ENCODE measurements around the gene PRKD1.
"Not testable (repeated sequence)": the region's sequence is repeated elsewhere in the genome, so short reads cannot be mapped to it uniquely, and the experiment has no call there.

The PRKD1 gene

DNA sequence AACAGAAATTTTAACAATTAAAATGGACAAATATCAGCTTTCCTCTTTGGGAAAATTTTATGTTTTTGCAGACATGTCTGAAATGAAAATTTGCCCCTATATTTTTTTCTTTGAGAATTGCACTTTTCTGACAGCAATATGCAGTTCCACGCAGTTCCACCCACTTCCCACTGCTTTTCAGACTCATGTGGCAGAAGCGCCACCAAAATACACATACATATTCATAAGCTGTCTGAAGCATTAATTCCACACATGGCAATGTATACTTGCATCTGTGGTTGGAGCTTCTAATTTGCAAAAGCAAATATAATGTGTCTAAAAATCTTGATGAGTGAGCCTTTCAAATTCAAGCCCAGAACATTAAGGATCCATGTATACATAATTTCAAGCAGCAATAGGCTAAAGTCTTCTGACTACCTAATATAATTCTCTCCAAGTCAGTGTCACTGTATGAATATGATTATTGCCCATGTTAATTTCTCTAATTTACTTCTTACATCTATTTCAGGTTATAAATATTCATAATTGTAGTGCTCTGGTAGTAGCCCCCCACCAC lies 129.5 kb downstream of the PRKD1 start:
- FAIRE-seq, result no peak

DNA sequence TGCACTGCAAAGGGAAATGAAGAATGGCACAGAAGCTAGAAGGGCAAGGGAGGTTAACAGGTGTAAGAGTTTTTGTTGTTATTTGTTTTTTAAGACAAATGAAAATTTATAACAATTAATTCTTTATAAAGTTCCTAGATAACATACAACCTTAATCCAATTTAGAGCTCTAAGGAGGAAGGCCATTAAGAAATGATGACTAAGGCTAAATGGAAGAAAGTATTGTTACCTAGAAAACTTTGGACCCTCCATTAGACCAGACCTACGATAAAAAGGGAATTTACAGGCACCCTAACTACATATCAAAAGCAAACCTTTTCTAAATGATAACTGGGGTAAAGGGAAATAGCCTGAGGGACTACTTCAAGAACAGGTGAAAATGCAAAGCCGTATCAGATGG lies 130.8 kb downstream of the PRKD1 start:
- FAIRE-seq, result no peak

DNA sequence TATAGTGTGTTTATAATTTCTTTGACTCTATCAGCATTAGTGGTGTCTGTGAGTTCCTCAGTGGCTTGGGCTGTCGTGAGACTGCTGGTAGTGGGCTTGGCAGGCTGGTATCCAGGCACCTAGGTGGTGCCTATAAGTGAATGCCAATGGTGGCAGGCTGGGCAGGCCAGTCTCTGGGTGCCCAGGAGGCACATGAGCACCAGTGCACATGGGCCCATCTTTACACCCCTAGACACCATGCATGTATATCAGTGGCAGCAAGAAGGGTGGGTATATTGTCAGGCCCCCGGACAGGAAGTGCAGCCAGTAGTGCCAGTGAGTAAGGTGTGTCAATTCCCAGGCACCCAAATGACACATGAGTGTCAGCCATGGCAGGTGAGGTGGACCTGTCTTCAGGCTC lies 138.2 kb downstream of the PRKD1 start:
- no peak for FAIRE-seq

DNA sequence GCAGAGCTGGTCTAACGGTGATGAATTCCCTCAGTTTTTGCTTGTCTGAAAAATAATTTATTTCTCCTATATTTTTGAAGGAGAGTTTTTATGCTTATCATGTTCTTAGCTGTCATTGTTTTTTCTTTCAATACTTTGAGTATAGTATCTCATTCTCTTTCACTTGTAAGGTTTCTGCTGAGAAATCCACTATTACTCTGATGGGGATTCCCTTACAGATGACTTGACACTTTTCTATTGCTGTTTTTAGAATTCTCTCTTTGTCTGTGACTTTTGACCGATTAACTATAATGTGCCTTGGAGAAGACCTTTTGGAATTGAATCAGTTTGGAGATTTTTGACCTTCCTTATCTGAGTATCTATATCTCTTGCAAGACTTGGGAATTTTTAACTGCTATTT lies 139.6 kb downstream of the PRKD1 start:
- FAIRE-seq, result no peak

DNA sequence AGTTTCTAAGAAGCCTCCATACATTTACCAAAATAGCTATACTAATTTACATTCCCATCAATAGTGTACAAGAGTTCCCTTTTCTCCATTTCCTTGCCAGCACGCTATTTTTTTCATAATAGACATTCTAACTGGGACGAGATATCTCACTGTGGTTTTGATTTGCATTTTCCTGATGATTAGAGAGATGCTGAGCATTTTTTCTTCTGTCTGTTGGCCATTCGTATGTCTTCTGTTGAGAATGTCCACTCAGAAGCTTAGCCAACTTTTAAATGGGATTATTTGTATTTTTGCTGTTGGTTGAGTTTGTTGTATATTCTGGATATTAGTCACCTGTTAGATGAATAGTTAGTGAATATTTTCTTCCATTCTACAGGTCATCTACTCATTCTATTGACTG lies 144.1 kb downstream of the PRKD1 start:
- no peak for FAIRE-seq

DNA sequence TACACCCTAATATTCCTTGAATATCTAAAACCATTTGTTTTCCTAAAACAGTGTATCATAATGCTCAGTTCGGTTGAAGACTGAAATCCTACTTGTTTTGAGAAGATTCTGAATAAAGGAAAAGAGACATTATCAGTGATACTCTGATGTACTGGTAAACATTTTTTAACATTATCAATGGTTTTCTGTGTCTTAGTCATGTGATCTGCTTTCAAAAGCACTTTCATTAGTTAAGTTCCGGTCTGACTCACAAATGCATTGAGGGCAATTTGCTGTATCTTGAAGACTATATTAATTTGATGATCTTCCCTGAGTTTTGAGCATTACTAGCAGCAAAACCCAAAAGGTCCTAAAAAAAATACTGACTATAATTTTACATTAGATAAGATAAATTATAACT lies 145.6 kb downstream of the PRKD1 start:
- FAIRE-seq, result no peak

DNA sequence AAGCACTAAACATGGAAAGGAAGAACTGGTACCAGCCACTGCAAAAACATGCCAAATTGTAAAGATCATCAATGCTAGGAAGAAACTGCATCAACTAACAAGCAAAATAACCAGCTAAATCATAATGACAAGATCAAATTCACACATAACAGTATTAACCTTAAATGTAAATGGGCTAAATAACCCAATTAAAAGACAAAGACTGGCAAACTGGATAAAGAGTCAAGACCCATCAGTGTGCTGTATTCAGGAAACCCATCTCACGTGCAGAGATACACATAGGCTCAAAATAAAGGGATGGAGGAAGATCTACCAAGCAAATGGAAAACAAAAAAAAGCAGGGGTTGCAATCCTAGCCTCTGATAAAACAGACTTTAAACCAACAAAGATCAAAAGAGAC lies 150.5 kb downstream of the PRKD1 start:
- not testable (repeated sequence) for FAIRE-seq

DNA sequence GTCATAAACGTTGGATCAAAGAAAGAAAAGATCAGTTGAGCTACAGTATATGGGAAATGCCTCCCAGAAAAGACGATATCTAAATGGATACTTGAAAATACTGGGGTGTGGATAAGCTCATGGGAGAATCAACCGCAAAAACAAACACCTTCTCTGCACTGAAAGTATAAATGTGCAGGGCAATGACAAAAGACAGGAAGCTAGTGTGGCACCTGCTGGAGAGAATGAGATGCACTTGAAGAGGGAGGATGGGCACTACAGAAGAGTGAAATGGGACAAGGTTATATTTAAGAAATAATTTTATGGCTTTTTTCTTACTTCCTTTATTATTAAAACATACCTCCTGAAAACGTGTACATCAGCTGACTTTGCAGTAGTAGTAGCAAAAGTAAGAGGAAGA lies 153.7 kb downstream of the PRKD1 start:
- FAIRE-seq, result no peak

DNA sequence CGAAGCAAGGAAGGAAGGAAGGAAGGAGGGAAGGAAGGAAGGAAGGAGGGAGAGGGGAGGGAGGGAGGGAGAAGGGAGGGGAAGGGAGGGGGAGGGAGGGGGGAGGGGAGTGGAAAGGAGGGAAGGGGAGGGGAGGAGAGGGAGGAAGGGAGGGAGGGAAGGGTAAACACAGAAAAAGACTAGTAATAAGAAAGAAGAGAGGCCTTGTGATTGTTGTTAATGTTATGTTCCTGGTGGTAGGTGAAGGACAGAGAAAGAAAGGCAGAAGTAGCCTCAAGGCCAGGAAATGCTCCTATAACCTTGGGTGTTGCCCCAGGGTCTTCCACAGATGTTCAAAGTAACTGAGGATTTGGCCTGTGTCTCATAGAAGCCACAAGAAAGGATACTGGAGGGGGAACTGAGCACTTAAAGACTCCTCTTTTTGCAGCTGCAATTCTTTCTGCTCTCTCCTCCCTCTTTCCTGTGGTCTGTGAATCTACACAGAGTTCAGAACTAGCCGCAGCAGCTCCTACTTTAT lies 164.2 kb downstream of the PRKD1 start:
- FAIRE-seq, result no peak

DNA sequence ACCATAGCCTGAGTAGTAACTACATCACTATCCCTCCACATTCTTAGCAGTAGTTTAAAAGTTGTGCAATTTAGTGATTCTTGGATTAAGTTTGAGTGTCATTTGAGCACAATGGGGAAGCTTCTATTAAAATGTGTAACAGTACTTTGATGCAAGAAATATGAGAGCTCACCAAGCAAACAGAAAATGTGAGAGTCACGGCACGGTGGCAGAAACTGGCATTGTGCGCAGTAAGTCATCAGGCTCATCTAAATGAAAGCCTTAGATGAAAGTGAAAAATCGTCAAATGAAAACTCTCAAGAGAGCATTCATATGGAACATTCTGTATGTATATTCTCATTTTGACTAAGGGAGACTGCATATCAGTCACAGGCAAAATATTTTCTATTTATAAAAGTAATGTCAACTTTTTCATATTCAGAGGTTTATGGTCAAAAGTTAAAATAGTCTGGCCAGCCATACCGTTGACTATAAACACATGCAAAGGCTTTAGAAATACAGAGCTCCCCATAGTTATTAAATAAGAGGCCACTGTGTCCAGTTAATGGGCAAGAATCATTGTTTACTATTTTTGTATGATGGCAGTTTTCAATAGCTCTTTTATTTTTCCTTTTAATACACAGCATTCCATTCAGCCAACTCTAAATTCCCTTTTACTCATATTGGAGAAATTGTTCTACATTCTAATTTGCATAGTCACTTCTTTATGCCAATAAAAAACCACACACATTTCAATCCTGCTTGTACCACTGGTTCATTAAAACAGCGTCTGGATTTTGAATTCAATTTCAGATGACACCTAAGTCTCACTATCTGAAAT lies 167.9 kb downstream of the PRKD1 start:
- FAIRE-seq, result no peak

DNA sequence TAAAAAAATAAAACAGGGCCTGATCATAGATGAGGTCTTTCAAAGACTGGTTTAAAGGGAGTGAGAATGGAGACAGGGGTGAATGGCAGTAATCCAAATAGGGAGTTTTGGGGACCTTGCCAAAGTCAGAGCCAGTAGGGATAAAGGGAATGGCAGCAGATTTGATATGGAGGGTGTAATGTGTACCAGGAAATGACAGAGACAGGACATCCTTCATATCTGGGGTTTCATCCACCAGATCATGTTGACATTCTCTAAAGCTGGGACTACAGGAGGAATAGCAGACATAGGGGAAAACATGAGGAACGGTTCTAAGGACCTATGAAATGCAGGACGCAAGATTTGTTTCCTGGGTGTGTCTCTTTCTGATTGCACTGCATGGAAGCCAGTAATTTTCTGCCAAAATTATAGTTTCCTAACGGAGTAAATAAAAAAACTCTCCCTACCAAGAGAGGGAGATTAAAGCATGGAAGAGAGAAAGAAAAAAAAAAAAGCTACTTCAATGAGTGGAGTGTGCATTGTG lies 169.9 kb downstream of the PRKD1 start:
- no peak for FAIRE-seq

DNA sequence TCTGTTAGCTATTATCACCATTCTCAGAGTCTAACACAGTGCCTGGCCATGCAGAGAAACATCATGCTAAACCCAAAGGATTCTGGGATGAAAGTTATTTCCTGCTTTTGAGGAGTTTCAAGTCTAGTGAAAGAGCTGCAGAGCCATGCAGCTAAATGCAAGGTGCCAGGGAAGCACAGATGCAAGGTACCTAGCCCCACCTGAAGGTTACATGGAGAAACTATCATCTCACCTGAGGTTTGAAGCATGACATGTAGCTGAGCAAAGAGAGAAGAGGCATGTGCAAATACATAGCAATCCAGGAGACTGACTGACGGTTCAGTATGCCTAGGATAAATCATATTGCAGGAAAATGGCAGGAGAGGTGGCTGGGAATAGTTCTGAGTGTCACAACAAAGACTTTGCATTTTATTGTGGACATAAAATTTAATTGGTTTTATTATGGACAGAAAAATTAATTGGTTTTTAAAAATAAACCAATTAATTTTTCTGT lies 170.4 kb downstream of the PRKD1 start:
- no peak for FAIRE-seq

DNA sequence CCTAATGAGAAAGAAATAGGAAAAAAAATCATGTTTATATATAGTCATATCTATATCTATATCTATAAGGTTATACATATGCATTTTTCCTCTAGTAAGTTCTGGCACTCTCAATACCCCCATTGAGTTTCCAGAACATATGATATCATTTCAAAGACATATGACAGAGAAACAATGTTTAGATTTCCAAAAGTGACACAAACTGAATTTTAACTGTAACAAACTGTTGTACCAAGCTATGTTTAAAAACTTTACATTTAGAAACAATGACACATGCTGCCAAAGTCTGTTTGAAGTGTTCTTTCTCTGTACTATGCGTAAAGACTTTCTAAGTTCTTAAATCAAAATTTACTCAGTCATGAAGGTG lies 171.6 kb downstream of the PRKD1 start:
- no peak for FAIRE-seq

DNA sequence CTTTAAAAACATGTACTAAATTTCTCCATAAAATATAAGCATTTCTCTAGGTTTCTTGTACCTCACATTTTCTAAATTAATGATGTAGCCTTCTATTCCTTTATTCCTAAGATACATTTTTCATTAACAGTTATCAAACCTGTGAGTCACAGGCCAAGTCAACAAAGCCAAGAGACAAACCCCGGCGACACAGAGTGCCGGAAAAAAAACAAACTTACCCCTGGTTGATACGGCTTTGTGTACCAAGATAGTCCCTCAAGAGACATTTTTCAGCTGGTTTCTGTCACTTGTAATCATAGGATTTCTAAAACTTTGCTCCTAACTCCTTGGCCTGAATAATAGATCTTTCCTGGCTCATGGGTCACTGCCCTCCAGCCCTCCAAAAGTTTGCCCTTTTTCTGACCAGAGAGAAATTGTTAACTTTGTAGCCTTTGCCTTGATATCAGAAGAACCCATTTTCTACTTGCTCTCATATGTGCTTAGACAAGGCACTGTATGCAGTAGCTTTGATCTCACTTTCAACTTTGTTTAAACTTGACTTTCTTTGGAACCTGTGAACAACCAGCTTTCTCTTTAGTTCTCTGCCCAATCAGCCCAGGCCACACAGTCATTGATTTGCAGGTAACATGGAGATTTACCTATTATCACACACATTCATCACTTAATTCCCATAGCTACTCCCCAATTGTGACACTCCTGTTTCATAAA lies 172.2 kb downstream of the PRKD1 start:
- no peak for FAIRE-seq

DNA sequence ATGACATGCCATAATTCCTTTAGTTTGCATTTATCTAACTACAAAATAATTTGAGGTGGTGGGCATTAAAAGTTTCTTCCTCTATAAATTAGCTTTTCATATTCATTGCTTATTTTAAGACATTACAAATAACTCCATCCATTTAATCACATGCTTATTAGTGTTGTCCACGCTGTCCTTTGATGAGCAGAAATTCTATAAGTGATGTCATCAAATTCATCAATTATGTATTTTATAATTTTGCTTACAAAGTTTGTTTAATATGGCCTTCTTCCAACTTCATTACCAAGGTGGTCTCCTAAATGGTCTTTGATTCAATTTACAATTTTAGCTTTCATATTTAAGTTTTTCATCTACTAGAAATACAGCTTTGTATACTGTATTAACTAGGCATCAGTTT lies 173.5 kb downstream of the PRKD1 start:
- FAIRE-seq, result no peak

DNA sequence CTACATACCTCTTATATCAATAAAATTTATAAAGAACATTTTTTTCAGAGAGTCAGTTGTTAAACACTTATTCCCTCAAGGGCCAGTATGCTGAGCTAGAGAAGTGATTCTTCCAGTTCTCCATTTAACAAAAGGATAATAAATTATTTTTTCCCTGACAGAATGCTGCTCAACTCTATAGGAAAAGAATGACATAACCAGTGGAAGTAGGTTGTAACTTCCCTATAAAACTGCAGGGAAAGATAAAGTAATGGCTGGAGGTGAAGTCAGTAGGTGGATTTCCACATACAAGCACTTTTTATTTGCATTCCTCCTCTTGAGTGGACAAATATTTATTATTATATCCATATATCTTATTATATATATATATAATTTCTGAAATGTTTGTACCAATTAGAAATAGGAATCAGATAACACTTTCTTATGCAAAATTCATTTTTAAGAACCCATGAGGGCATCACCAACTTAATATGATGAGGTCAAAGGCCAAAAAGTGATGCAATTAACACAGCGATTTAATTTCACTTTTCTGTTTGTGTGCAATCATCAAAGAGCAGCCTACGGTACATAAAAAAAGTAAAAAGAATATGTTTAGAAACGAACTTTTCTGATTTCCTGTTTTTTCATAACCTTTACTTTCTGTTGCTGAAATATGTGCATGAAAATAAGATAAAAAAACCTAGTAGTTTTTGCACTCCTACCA lies 175.3 kb downstream of the PRKD1 start:
- FAIRE-seq, result no peak

DNA sequence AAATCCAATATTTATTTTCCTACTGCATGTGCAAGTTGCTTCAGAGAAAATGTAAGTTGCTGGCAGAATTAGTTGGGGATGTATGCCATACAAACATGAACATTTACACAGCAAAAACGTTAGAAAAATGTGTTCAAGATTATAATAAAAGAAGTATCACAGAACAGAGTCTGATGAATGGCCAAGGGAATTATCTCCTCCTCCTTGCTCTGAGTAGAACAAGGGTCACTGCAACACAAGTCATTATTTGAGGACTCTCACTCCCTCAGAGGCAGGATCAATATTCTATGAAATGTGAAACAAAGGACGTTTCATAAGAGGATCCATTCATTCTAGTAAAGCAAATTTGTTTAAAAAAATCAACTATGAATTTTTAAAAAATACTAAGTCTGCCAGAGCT lies 177.8 kb downstream of the PRKD1 start:
- FAIRE-seq, result no peak

DNA sequence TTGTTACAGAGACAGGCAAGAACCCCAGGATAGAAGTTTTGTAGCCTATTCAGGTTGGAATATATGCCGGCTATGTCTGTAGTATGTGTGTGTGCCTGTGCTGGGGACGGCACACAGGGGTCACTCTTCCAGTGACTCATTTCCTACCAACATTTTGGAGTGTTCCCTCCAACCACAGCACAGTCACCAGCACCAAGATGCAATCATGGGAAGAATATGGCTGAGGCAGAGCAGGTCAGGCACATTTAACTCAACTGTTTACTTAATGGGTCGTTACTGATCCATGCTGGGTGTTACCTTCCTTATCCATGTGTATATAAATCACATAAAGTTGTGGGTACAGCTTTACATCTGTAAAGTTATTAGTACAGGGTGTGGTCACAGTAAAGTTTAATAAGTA lies 178.3 kb downstream of the PRKD1 start:
- no peak for FAIRE-seq

DNA sequence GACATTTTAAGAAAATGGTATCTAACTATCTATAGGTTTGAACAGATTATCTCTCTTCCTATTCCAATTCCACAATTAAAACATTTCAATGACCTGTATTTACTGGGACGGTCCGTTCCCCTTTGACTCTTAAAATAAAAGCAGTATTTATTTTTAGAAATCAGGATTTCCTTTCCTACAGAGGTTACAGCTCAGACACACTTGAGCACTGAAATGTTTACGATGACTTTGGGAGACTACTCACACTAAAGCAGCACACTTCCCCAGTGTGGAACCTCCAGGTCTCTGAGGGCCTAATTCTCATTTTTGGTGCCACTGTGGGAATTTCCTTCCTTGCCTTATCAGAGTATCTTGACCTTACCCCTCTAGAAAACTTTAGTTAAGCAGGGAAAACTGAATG lies 181.8 kb downstream of the PRKD1 start:
- no peak for FAIRE-seq

DNA sequence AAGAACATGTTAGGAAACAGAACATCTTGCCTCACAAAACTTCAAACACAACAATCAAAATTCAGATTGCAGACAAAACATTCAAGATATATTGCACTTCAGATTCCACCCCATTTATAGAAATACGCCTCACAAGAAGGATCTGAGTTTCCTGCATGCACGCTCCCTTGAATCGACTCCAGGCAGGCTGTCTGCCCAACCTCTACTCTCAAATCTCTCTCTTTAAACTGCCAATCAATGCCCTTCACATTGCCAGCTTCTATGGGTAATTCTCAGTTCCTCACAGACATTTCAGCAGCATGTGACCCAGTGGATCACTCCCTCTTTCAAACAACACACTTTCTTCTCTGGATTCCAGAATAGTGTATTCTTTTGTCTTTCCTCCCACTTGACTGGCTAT lies 184.1 kb downstream of the PRKD1 start:
- FAIRE-seq, result no peak

DNA sequence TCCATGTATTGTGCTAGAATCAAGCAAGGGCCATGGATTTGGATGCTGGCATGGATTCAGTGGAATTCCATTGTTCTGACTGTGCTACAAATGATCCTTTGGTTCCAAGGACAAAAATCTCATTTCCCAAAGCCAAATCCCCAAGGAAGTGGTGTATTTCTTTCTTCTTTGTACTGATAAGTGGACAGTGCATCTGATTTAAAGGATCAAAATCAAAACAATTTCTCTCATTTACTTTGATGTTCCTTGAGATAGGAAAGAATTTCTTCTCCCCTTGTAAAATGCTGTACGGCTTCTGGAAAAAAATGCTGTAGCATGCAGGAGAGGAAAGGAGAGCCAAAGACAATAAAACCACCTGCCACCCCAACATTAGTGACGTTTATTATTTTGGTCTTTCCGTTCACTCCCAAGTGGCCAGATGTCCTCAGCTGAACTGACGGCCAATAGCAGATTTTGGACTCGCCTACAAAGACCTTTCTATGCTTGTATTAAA lies 185.7 kb downstream of the PRKD1 start:
- no peak for FAIRE-seq

DNA sequence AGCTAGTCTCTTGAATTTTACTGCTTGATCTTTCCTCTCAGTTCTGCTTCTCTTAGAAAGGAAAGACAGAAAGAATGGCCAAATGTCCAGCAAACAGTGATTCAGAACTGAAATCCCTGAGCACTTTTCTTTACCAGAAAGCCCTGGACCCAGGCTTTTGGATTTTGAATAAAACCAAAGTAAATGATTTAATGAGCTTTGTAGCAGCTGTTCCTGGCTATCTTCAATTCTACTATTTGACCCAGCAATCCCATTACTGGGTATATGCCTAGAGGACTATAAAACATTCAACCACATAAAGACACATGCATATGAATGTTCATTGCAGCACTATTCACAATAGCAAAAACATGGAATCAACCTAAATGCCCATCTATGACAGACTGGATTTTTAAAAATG lies 187.2 kb downstream of the PRKD1 start:
- FAIRE-seq, result no peak

DNA sequence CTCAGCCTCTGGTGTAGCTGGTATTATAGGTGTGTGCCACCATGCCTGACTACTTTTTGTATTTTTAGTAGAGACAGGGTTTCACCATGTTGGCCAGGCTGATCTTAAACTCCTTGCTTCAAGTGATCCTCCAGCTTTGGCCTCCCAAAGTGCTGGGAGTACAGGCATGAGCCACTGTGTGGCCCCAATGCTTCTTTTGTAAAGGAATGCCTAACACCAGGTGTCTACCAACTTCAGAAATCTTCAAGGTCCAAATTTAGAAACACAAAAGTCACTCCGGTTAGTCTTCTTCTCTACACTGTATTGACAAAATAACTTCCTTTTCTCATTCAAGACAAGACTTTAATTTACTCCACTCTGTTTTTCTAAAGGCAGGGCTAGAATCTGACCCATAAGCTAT lies 188.7 kb downstream of the PRKD1 start:
- FAIRE-seq, result no peak
